GM19397 (cell line): ENCODE data around the gene ATF4.

Experiments used
- ATAC-seq: cut with Tn5 transposase; IDR thresholded peaks from one replicate; pipeline ENCODE4 v1.9.1; 2021; ENCODE audit warnings: mild to moderate bottlenecking, moderate library complexity; ENCODE audit not compliant: unreplicated experiment

ATF4 gene

DNA sequence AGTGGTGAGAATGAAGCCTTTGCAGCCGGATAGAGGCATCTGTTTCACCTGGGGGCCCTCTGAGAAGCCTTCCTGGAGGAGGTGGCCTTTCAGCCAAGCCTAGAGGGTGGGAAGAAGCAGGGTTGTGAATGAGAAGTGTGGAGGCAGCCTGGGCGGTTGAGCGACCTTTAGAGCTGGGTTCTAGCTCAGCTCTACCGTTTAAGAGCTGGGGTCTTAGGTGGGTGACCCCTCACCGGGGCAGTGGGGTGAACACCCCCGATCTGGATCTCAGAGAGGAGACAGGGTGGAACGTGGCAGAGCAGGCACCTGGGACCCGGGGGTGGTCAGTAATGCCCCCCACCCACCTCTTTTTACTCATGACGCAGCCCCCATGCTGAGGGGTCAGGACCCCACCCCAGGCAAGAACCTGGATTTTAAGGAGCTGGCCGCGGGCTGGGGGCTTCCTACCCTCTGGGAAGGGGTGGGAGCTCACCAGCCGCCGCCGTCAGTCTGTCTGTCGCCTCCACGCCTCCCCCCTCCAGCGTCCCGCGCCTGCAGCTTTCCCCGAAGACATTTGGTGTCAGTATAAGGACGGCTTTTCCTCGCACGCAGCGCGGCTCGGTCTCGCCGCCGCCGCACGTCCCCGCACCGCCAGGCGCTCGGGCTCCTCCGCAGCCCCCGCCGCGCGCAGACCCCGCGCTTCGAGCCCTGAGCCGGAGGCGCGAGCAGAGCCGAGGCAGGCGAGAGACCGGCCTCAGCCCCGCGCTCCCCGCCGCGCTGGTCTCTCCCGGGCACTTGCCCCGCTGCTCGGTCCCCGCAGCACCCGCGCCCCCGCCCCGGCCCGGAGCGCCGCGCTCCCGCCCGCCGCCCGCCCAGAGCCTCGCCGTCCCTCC is 36.8 kb downstream of the ATF4 start:
- no peak for ATAC-seq

DNA sequence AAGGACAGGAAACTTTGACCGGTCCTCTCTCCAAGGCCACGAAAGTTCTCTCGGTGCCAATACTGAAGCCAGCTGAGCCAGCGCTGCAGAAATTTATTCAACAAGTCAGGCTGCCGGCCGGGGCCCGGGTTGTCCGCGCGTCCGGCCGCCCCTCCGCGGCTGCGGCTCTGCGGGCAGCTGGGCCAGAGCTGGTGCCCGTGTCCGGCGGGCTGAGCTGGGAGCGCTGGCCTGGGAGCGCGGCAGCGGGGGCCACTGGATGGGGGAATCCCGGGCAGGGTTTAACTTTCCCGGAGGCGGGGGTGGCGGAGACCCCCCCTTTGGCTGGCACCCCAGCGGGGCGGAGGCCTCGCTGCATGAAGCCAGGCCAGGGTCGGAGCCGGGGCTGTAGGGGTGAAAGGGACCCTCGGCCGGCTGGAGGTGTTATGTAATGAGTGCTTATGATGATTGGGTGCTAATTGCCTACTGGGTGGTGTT is 37.9 kb downstream of the ATF4 start:
- no peak for ATAC-seq

DNA sequence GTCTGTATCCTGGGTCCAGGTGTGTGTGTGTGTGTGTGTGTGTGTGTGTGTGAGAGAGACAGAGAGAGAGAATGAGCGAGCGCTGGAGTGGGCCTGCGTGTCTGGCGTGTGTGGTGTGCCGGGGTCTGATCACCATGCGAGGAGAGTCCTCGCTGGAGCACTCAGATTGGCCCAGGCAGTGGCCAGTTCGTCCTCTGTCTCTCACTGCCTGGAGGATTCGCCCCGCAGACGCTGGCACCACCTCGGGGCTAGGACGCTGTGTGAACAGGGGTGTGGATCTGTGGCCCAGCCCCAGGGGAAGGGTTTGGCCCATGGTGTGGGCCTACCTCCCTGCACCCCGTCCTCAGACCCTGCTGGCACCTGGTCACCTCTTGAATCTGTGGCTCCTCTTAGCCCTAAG is 38.6 kb downstream of the ATF4 start:
- no peak for ATAC-seq

DNA sequence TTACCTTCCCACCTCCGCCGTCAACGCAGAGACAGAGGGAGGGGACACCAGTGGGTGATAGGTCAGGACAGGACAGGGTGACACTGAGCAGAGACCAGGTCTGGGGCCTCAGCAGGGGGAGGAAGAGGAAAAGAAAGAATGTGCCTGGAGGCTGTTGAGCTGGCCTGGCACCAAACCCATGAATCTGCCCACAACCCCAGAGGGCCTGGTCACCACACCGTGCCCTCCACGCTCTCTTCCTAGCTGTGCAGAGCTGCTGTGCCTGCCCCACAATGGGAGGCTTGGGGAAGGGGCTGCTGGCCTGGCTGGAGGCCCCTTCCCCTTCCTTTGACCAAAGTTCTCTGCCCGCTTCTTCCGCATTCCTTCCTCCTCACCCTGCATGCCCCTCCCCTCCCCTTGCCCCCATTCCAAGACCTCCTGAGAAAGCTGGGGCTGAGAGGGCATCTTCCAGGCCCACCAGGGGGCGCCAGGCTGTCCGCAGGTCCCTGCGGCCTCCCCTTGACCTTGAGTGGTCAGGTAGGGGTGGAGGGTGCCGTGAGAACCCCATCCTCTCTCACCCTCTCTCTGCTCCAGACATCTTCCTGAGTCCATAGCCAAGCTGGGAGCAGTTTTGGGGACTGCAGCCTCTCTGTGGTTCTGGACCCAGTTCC is 39.2 kb downstream of the ATF4 start:
- ATAC-seq = no peak

DNA sequence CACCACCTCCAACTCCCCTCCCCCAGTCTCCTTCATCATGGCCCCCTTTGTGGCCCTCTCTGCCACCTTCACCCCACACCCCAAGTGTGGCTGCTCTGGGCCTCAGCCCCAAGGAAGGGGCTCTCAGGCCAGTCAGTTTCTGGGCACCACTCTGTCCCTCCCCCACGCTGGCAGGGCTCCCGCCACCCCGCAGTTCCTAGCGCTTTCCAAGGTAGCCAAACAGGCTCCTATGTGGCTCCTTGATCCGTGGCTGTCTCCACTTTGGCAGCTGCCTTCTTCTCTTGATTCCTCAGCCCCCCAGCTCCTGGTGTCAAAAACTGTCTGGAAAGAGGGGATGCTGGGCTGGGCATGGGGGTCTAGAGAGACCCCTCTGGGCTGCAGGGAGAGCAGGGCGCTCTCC is 39.8 kb downstream of the ATF4 start:
- ATAC-seq = no peak

DNA sequence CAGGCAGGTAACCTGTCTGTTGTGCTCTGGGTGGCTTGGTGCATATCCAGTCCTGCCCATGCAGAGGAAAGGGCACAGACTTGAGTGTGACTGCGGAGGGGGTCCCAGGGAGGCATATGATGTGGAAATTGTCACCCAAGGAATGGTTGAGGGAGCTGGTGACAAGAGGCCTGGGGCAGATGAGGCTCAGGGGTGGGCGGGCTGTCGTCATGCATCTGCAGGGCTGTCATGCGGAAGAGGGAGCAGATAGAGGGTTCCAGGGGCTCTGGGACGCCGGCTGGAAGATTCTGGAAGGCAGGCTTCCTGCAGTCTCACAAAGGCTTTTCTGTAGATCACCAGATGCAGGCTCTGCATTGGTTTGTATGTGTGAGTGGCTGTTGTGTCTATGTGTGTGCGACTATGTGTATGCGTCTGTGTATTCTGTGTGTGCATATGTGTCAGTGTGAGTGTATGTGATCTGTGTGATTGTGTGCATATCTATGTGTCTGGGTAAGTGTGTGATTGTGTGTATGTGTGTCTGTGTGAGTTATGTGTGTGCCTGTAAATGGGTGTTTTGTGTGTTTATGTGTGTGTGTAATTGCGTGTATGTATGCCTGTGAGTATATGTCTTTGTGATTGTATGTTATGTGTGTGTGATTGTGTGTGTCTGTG is 42.6 kb downstream of the ATF4 start:
- ATAC-seq = no peak

DNA sequence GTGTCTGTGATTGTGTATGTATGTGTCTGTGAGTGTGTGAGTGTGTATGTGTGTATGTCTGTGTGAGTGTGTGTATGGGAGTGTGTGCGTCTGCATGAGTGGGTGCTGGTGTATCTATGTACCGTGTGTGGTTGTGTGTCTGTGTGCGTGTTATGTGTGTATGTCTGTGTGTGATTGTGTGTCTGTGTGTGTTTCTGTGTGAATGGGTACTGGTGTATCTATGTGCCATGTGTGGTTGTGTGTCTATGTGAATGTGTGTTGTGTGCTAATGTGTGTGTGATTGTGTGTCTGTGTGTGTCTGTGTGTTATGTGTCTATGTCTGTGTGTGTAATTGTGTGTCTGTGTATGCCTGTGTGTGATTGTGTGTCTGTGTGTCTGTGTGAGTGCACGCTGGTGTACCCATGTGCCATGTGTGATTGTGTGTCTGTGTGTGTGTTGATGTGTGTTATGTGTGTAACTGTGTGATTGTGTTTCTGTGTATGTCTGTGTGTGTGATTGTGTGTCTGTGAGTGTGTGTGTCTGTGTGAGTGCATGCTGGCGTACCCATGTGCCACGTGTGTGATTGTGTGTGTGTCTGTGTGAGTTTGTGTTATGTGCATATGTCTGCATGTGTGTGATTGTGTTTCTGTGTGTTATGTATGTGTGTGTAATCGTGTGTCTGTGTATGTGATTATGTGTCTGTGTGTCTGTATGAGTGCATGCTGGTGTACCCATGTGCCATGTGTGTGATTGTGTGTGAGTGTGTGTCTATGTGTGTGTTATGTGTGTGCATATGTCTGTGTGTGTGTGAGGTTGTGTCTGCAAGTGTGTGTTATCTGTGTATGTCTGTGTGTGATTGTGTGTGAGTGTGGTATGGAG is 43.4 kb downstream of the ATF4 start:
- ATAC-seq = no peak

DNA sequence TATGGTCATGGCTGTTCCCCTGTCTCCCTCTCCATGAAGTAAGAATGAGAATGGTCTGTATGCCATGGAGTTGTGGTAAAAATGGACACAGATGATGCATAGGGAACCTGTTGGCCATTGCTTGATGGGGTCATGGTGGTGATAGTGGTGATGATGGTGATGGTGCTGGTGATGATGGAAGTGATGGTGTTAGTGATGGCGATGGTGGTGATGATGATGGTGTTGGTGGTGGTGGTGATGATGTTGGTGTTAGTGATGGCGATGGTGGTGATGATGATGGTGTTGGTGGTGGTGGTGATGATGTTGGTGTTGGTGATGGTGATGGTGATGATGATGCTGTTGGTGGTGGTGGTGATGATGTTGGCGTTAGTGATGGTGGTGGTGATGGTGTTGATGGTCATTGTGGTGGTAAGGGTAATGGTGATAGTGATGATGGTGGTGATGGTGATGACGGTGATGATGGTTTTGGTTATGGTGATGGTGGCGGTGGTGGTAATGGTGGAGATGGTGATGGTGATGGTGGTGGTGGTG is 45.1 kb downstream of the ATF4 start:
- ATAC-seq = no peak

DNA sequence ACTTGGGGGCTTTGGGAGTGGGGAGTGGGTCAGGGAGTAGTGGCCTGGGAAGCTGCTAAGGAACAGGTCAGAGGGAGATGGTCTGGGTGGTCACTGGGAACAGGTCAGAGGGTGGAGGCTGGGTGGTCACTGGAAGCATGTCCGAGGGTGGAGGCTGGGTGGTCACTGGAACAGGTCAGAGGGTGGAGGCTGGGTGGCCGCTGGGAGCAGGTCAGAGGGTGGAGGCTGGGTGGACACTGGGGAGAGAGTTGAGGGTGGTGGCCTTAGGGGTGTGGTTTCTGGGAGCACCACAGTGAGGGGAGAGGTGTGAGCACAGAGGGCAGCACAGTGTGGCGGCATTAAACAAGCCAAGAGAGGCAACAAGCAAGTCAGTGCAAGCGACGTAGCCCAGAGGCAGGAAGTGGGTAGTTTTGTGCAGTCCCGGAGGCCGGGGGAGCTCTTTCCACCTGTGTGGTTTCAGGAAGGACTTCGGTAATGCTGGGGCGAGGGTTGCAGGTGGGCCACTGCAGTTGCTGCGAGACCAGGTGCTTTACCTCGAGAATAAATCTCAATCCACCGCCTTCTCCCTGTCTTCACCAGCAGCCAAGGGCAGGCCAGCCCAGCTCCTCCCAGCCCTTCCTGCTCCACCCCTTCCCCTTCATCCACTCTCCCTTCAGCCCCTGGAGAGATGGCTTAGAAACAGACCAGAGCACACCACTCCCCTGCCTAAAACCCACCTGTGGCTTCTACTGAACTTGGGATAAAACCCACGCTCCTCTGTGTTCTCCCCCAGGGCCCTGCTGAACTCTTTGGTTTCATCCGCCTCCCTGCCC is 47.0 kb downstream of the ATF4 start:
- ATAC-seq = no peak

DNA sequence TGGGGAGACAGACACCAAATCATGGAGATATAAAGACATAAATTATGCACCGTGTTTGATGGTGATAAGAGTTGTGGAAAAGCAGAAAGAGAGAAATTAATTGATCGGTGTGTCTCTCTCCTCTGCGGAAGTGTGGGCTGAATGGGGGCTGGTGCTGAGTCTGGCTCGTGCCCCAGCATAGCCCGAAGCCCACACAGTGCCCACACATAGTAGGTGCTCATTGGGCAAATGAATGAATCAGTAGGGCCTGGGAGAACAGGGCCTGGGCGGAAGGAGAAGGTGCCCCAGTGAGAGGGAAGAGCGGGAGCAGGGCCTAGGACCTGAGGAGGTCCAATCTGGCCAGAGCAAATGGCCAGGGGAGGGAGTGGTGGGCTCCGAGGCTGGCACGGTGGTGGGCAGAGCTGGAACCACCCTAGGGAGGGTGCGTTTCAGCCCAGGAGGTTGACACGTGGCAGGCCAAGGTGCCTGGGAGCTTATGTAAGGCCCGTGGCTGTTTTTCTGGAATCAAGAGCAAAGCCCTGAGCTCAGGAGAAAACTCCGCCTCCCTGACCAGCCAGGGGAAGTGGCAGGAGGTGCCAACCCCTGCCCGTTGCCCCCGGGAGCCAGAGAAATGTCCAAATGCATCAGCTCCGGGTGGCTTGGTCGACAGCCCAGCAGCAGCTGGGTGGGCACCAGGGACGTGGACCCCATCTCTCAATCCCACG is 48.1 kb downstream of the ATF4 start:
- no peak for ATAC-seq

DNA sequence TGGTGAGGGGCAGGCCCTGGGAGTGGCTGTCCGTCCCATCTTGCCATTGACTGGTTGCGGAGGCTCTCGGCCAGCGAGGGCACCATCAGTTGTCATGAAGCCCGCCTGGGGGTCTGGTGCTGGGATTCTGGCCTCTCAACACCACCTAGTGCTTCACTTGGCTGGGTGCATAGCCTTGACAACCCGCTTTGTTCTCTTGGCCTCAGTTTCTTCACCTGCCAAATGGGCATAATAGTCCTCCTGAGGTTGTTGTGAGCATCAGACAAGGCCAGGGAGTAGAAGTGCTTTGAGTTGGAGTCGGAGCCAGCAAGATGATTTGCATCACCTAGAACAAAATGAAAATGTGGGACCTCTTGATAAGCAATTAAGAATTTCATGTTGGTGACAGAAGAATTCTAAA is 48.7 kb downstream of the ATF4 start:
- no peak for ATAC-seq

DNA sequence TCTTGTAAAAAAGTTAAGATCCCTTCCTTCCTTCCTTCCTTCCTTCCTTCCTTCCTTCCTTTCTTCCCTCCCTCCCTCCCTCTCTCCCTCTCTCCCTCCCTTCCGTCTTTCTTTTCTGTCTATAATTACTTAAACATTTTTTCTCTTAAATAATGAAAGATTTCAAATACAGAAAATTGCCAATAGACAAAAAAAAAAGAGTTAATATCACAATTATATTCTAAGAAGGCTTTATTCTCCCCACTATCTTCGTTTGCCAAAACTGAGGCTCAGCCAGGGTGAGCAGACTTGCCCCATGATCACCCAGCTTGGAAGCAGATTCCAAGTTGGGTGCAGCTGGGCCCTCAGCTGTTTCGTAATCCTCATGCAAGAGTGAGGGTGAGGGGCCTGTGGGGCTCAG is 49.9 kb downstream of the ATF4 start:
- ATAC-seq = no peak

DNA sequence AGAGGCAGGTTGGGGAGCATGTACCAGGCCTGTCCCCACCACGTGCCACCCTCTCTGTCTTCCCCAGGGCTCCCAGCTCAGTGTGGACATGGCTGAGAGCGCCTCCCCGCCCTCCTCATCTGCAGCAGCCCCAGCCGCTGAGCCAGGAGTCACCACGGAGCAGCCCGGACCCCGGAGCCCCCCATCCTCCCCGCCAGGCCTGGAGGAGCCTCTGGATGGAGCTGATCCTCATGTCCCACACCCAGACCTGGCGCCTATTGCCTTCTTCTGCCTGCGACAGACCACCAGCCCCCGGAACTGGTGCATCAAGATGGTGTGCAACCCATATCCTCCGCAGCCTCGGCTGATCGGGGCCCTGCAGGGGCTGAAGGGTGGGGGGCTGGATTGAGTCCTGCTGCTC is 50.3 kb downstream of the ATF4 start, which contains the start of gene CACNA1I:
CACNA1I (plus strand) TSS at position 89 of the 400 bp plus-strand sequence; CDS start at position 89, 0 bp downstream.
- no peak for ATAC-seq

DNA sequence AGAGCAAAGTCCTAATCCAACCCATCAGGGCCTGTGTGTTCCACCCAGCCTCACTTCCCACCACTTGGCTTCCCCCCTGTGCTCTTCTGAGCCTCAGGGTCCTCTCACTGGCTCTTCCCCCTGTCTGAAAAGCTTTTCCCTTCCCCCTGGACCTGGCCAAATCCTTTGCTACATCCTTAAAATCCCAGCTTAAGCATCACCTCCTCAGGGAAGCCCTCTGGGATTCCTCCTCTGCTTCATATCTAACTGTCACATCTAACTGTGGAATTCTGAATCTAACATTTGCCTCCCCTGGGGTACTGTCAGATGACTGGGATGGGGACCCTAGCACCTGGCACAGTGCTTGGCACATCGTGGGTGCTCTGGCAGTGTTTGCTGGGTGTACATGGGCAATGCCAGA is 51.2 kb downstream of the ATF4 start:
- no peak for ATAC-seq
